PC-3 (cell line): ENCODE results near the gene SFSWAP.
"Not testable (repeated sequence)": the region's sequence is repeated elsewhere in the genome, so short reads cannot be mapped to it uniquely, and the experiment has no call there.

Experiments used
- EZH2phosphoT487 ChIP-seq: fragments of 300-600 bp; sonication (generic); IDR thresholded peaks from 2 replicates; pipeline ENCODE4 v1.6.1; 2018; ENCODE audit warnings: mild to moderate bottlenecking, antibody characterized with exemption, low read length, borderline replicate concordance
- TF ChIP-seq, protein P1 (sequence below): fragments of 300-600 bp; sonication (generic); conservative IDR thresholded peaks from 2 replicates; pipeline ENCODE4 v1.5.1; 2017; ENCODE audit warnings: antibody characterized with exemption, low read depth, mild to moderate bottlenecking, low read length

- TF ChIP-seq, protein P1, sequence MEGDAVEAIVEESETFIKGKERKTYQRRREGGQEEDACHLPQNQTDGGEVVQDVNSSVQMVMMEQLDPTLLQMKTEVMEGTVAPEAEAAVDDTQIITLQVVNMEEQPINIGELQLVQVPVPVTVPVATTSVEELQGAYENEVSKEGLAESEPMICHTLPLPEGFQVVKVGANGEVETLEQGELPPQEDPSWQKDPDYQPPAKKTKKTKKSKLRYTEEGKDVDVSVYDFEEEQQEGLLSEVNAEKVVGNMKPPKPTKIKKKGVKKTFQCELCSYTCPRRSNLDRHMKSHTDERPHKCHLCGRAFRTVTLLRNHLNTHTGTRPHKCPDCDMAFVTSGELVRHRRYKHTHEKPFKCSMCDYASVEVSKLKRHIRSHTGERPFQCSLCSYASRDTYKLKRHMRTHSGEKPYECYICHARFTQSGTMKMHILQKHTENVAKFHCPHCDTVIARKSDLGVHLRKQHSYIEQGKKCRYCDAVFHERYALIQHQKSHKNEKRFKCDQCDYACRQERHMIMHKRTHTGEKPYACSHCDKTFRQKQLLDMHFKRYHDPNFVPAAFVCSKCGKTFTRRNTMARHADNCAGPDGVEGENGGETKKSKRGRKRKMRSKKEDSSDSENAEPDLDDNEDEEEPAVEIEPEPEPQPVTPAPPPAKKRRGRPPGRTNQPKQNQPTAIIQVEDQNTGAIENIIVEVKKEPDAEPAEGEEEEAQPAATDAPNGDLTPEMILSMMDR, result not testable (repeated sequence)
- TF ChIP-seq EZH2phosphoT487, result not testable (repeated sequence)
These were observed 98.8 kb downstream of the SFSWAP start for GRCh38 chr12:131809476-131810254.
